Body of pancreas (tissue), 4 donors: ENCODE results near the gene VWA8.

Source experiments
- CTCF ChIP-seq, 7 experiments: fragments of 450-650 bp in 4 of 7; fragments of 200-600 bp in 3 of 7; sonication (generic) in 3 of 7; IDR thresholded peaks; one replicate each; pipeline ENCODE4 v1.5.1; 2016 to 2019; ENCODE audit warnings: antibody characterized with exemption in 7 of 7
- POLR2A ChIP-seq, 3 donors: fragments of 450-650 bp; IDR thresholded peaks; one replicate each; pipeline ENCODE4 v1.6.1; 2016; ENCODE audit warnings: antibody characterized with exemption in 3 of 3, mild to moderate bottlenecking in 2 of 3

GRCh38 chr13:41960211-41960636 is 685 bp downstream of the VWA8 start:
- TF ChIP-seq POLR2A (IDR thresholded peaks at IDR 0.05) = no peak
- no peak for TF ChIP-seq CTCF (IDR thresholded peaks at IDR 0.05)
